Loucy (cell line): ENCODE data around the gene HOTAIR.

Source experiments
- H2AFZ ChIP-seq: fragments of 200-600 bp; sonication (generic); 2 replicates; pipeline ENCODE4 v1.6.0; 2016; ENCODE audit warnings: antibody characterized with exemption, mild to moderate bottlenecking, low read length, moderate library complexity
- H3F3A ChIP-seq: fragments of 200-600 bp; 2 replicates; pipeline ENCODE4 v1.6.0; 2016; ENCODE audit warnings: antibody characterized with exemption, low read depth, mild to moderate bottlenecking
- H3K27me3 ChIP-seq: fragments of 200-600 bp; sonication (generic); 2 replicates; pipeline ENCODE4 v1.6.1; 2014; ENCODE audit warnings: low read length, mild to moderate bottlenecking; ENCODE audit not compliant: insufficient read depth, poor library complexity, severe bottlenecking
- H3K36me3 ChIP-seq: fragments of 200-600 bp; sonication (generic); 2 replicates; pipeline ENCODE4 v1.6.1; 2016; ENCODE audit warnings: low read length; ENCODE audit not compliant: insufficient read depth
- H3K4me1 ChIP-seq: fragments of 200-600 bp; sonication (generic); 2 replicates; pipeline ENCODE4 v1.5.1; 2014; ENCODE audit warnings: low read length, mild to moderate bottlenecking; ENCODE audit not compliant: insufficient read depth, poor library complexity, severe bottlenecking
- H3K4me2 ChIP-seq: fragments of 200-600 bp; sonication (generic); 2 replicates; pipeline ENCODE4 v1.6.0; 2014; ENCODE audit warnings: antibody characterized with exemption, low read length, low read depth, mild to moderate bottlenecking; ENCODE audit not compliant: poor library complexity, severe bottlenecking
- H3K4me3 ChIP-seq: fragments of 200-600 bp; sonication (generic); 2 replicates; pipeline ENCODE4 v1.5.1; 2014; ENCODE audit warnings: low read length, mild to moderate bottlenecking, mixed read lengths; ENCODE audit not compliant: poor library complexity, severe bottlenecking
- H3K79me2 ChIP-seq: fragments of 200-600 bp; sonication (generic); 2 replicates; pipeline ENCODE4 v1.6.1; 2014; ENCODE audit warnings: low read length; ENCODE audit not compliant: insufficient read depth
- H3K9ac ChIP-seq: fragments of 200-600 bp; sonication (generic); 2 replicates; pipeline ENCODE4 v1.6.0; 2014; ENCODE audit warnings: mild to moderate bottlenecking, low read depth, low read length, moderate library complexity; ENCODE audit not compliant: poor library complexity, severe bottlenecking
- H3K9me2 ChIP-seq: fragments of 200-600 bp; sonication (generic); replicated peaks from 2 replicates; pipeline ENCODE4 v1.6.1; 2016; ENCODE audit warnings: low read depth, low read length, mixed read lengths
- H3K9me3 ChIP-seq: fragments of 200-600 bp; sonication (generic); 2 replicates; pipeline ENCODE4 v1.6.1; 2014; ENCODE audit warnings: mild to moderate bottlenecking, antibody characterized with exemption, low read length, low read depth; ENCODE audit not compliant: insufficient read depth
- H4K20me1 ChIP-seq: fragments of 200-600 bp; sonication (generic); 2 replicates; pipeline ENCODE4 v1.6.0; 2014; ENCODE audit warnings: antibody characterized with exemption, low read length, mild to moderate bottlenecking; ENCODE audit not compliant: insufficient read depth, poor library complexity, severe bottlenecking
- CTCF ChIP-seq: fragments of 200-600 bp; sonication (generic); conservative IDR thresholded peaks from 2 replicates; pipeline ENCODE4 v1.5.1; 2014; ENCODE audit warnings: mild to moderate bottlenecking, antibody characterized with exemption, low read length
- EZH2phosphoT487 ChIP-seq: fragments of 200-600 bp; IDR thresholded peaks from 2 replicates; pipeline ENCODE4 v1.6.1; 2018; ENCODE audit warnings: antibody characterized with exemption, mild to moderate bottlenecking, moderate library complexity, borderline replicate concordance

Gene HOTAIR

GRCh38 chr12:54000116-54001114, 25.7 kb upstream of the HOTAIR start, which contains the start of gene HOXC9:
Gene HOXC9, plus strand, starts transcription at chr12:54000161. Its CDS starts 28 bp downstream, at chr12:54000189.
- Histone ChIP-seq H3F3A (no peaks in the 10 kb centered on the region), H4K20me1 (peaks cover 4% of the 10 kb centered on the region), H3K4me2 (no peak within 1 kb of the TSS), H3K4me1 (peaks cover 30% of the 10 kb centered on the region), H3K79me2 (peaks cover 31% of the 10 kb centered on the region), H3K36me3 (no peaks in the 10 kb centered on the region), H3K27me3 (no peaks in the 10 kb centered on the region), H3K9me3 (no peaks in the 10 kb centered on the region), H3K4me3 (no peak within 1 kb of the TSS), H3K9me2 (no peaks in the 10 kb centered on the region), H2AFZ (no peak within 1 kb of the TSS), H3K9ac (no peak within 1 kb of the TSS)
- TF ChIP-seq CTCF (no peak), EZH2phosphoT487 (no peak)

DNA sequence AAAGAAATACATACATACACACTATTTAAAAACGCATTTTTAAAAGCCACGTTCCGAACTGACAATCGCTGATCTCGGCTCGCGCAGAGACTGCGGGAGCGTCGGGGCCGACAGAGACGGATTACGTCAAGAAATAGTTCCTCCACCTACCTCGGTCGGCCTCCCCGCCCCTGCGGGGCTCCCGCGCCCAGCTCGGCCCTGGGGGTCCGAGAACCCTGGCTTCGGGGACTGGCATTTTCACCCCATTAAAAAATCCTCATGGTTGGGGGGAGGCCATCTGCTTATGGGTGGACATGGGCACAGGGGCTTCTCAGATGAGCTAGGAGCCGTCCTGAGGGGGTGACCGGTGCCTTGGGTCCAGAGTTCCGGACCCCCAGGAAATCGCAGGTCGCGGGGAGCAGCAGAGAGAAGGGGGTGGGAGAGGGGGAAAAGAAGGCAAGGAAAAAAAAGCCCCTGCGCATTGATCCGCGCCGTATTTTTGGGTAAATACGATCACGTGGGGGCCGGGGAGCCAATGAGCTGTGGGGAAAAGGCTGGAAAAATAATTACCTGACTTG, 24.9 kb upstream of the HOTAIR start:
- no peak overlapping the region for H3K9ac ChIP-seq
- H3K9me2 ChIP-seq, result no peaks in the 10 kb centered on the region
- H3K9me3 ChIP-seq, result no peaks in the 10 kb centered on the region
- H2AFZ ChIP-seq, result no peak overlapping the region
- TF ChIP-seq EZH2phosphoT487, result no peak
- TF ChIP-seq CTCF, result no peak
- H3K4me2 ChIP-seq, result no peak overlapping the region
- no peaks in the 10 kb centered on the region for H3K36me3 ChIP-seq
- H3K79me2 ChIP-seq, result peaks cover 38% of the 10 kb centered on the region
- no peaks in the 10 kb centered on the region for H3F3A ChIP-seq
- H3K4me3 ChIP-seq, result no peak overlapping the region
- no peaks in the 10 kb centered on the region for H3K27me3 ChIP-seq
- peaks cover 4% of the 10 kb centered on the region for H4K20me1 ChIP-seq
- peaks cover 38% of the 10 kb centered on the region for H3K4me1 ChIP-seq

- H3K4me2 ChIP-seq, result no peak overlapping the region
- no peak overlapping the region for H3K4me3 ChIP-seq
- H3K27me3 ChIP-seq, result no peaks in the 10 kb centered on the region
- no peak overlapping the region for H3K9ac ChIP-seq
- H2AFZ ChIP-seq, result no peak overlapping the region
- no peaks in the 10 kb centered on the region for H3K9me3 ChIP-seq
- no peaks in the 10 kb centered on the region for H3K36me3 ChIP-seq
- peaks cover 4% of the 10 kb centered on the region for H4K20me1 ChIP-seq
- no peaks in the 10 kb centered on the region for H3F3A ChIP-seq
- H3K4me1 ChIP-seq, result peaks cover 38% of the 10 kb centered on the region
- TF ChIP-seq EZH2phosphoT487 (no peak), CTCF (no peak)
- H3K9me2 ChIP-seq, result no peaks in the 10 kb centered on the region
- H3K79me2 ChIP-seq, result peaks cover 41% of the 10 kb centered on the region
Observed at GRCh38 chr12:53998900-53999236, 24.1 kb upstream of the HOTAIR start.
